Calu3 (cell line): Measurements from ENCODE around the gene CNN3. TPM values are rescaled to one million over a fixed set of nuclear protein-coding genes. Genes with fewer than 3 reads are reported as not detected.

ENCODE experiments used
- BruUV-seq: library from RNA; stranded (reverse); fragments of 400-500 nt; replicated peaks from 2 replicates; lab custom pipeline; 2021; lab: Mats Ljungman, UMichigan
- CTCF ChIA-PET: fragments of 300-600 bp; sonication (Branson Sonifier 250); formaldehyde crosslinking; loops from one replicate; lab custom pipeline; 2022; ENCODE audit warnings: antibody characterized with exemption; lab: Charles Lee
- DNase-seq: peaks from one replicate; pipeline ENCODE4 v3.0.0; 2022
- H3K27ac Mint-ChIP-seq: one replicate; pipeline ENCODE4 v1.8.0; 2022; ENCODE audit warnings: mixed read lengths; ENCODE audit not compliant: unreplicated experiment
- H3K27me3 Mint-ChIP-seq: one replicate; pipeline ENCODE4 v1.8.0; 2022; ENCODE audit warnings: mixed read lengths; ENCODE audit not compliant: unreplicated experiment
- H3K36me3 Mint-ChIP-seq: one replicate; pipeline ENCODE4 v1.8.0; 2022; ENCODE audit warnings: mild to moderate bottlenecking, moderate library complexity, mixed read lengths; ENCODE audit not compliant: insufficient read depth, unreplicated experiment
- H3K4me1 Mint-ChIP-seq: one replicate; pipeline ENCODE4 v1.8.0; 2022; ENCODE audit warnings: mild to moderate bottlenecking, low read depth, mixed read lengths; ENCODE audit not compliant: unreplicated experiment
- H3K4me3 Mint-ChIP-seq: one replicate; pipeline ENCODE4 v1.8.0; 2022; ENCODE audit warnings: mild to moderate bottlenecking, low read depth, moderate library complexity, mixed read lengths; ENCODE audit not compliant: unreplicated experiment
- H3K9me3 Mint-ChIP-seq: one replicate; pipeline ENCODE4 v1.8.0; 2022; ENCODE audit warnings: low read depth, mixed read lengths; ENCODE audit not compliant: unreplicated experiment
- CTCF ChIP-seq: fragments of 200-600 bp; IDR thresholded peaks from one replicate; pipeline ENCODE4 v1.8.0; 2022; ENCODE audit warnings: antibody characterized with exemption; ENCODE audit not compliant: unreplicated experiment
- intact Hi-C: fragments of 100-400 bp; cut with micrococcal nuclease; formaldehyde crosslinking; loops from one replicate; pipeline ENCODE4 v1.10.0; 2022; ENCODE audit not compliant: unreplicated experiment
- total RNA-seq: library from RNA; stranded (reverse); gene quantifications from 2 replicates; pipeline ENCODE4 v1.2.3, GENCODE V29; 2022

CNN3 gene
- total RNA-seq, 1 experiment from 2014 or later = 140 TPM

DNA sequence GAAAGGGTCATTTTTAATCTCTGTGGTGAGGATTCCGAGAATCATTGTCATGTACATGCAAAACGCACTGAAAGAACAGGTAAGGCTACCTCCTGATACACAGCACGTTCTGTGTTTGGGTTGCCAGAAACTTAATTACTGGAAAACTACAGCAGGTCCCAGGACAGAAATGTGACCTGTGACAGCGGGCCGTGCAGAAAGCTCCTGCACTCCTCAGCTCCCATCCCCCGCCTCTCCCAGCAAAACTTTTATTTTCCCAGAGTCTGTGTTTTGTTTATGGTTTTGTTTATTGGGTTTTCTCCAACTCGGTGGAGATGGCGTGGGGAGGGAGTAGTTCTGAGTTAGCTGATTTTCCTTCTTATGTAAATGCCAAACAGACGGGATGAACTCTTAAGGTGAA is 62.1 kb downstream of the CNN3 start:
- no TSS peak for BruUV-seq
- H3K27me3 Mint-ChIP-seq = no peaks in the 10 kb centered on the region
- H3K4me3 Mint-ChIP-seq = no peak overlapping the region
- DNase-seq = no peak
- CTCF ChIA-PET = interaction anchor here (2.3 to 2.6 kb wide), 2 partner anchors 11 to 178 kb away, joined by 15 to 17 read pairs; no protein-coding TSS in a partner anchor
- no peaks in the 10 kb centered on the region for H3K9me3 Mint-ChIP-seq
- H3K4me1 Mint-ChIP-seq = peaks cover 50% of the 10 kb centered on the region
- intact Hi-C loops = loop anchor here (5.0 kb wide), 1 partner anchor 62 kb away; the partner anchor contains the start of gene CNN3
- TF ChIP-seq CTCF = no peak
- peaks cover 16% of the 10 kb centered on the region for H3K36me3 Mint-ChIP-seq
- H3K27ac Mint-ChIP-seq = peak overlapping the region; percentile 25

DNA sequence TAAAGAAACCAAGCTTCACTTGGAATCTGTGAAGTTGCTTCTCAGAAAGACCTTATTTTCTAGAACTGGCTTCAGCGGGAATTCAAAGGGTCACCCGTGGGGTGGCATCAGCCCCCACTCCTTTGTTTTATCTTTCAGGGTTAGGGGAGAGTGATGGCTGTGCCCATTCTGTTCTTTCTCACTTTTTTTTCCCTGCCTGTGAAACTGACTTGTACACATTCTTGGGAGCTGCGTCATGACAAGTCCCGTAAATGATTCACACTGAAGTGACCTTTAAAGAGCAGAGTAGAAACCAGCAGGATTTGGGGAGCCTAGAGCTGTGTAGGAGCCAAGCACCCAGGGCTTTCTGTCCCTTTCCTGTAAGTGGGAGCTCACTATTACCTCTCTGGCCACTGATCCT is 63.0 kb downstream of the CNN3 start:
- intact Hi-C loops = loop anchor here (5.0 kb wide), 1 partner anchor 63 kb away; the partner anchor contains the start of gene CNN3
- Mint-ChIP-seq H3K4me1 (peaks cover 50% of the 10 kb centered on the region), H3K4me3 (peak overlapping the region; percentile 45), H3K27me3 (no peaks in the 10 kb centered on the region), H3K27ac (peak overlapping the region; percentile 88), H3K9me3 (no peaks in the 10 kb centered on the region), H3K36me3 (peaks cover 16% of the 10 kb centered on the region)
- peak; percentile 64 for DNase-seq
- TF ChIP-seq CTCF = no peak
- CTCF ChIA-PET = interaction anchor here (0.7 to 2.6 kb wide), 4 partner anchors 10 to 186 kb away, joined by 3 to 17 read pairs (median 14); no protein-coding TSS in a partner anchor
- no TSS peak for BruUV-seq

- TF ChIP-seq CTCF = no peak
- peak overlapping the region; percentile 45 for H3K4me3 Mint-ChIP-seq
- intact Hi-C loops = loop anchor here (5.0 kb wide), 1 partner anchor 64 kb away; the partner anchor contains the start of gene CNN3
- no TSS peak for BruUV-seq
- CTCF ChIA-PET = interaction anchor here (1.9 to 2.6 kb wide), 3 partner anchors 9 to 180 kb away, joined by 14 to 17 read pairs (median 15); no protein-coding TSS in a partner anchor
- H3K27me3 Mint-ChIP-seq = no peaks in the 10 kb centered on the region
- peaks cover 50% of the 10 kb centered on the region for H3K4me1 Mint-ChIP-seq
- peaks cover 16% of the 10 kb centered on the region for H3K36me3 Mint-ChIP-seq
- H3K9me3 Mint-ChIP-seq = no peaks in the 10 kb centered on the region
- DNase-seq = no peak
- peak overlapping the region; percentile 88 for H3K27ac Mint-ChIP-seq
These were observed 63.5 kb downstream of the CNN3 start for GRCh38 chr1:94863297-94863911.

GRCh38 chr1:94862718-94863117 is 64.2 kb downstream of the CNN3 start:
- Mint-ChIP-seq H3K27ac (peak overlapping the region; percentile 88), H3K36me3 (peaks cover 16% of the 10 kb centered on the region), H3K4me3 (peak overlapping the region; percentile 45), H3K27me3 (no peaks in the 10 kb centered on the region), H3K4me1 (peaks cover 50% of the 10 kb centered on the region), H3K9me3 (no peaks in the 10 kb centered on the region)
- TF ChIP-seq CTCF = no peak
- peak; percentile 32 for DNase-seq
- intact Hi-C loops = loop anchor here (5.0 kb wide), 1 partner anchor 65 kb away; the partner anchor contains the start of gene CNN3
- no TSS peak for BruUV-seq
- CTCF ChIA-PET = interaction anchor here (1.9 to 2.6 kb wide), 3 partner anchors 8 to 181 kb away, joined by 14 to 17 read pairs (median 15); no protein-coding TSS in a partner anchor
